AG04450 (cell line): ENCODE results near the gene CEP128. TPM values are rescaled to one million over a fixed set of nuclear protein-coding genes. Genes with fewer than 3 reads are reported as not detected.
A peak's percentile ranks its signal among the peaks of the same experiment; 100 is the strongest.

Source experiments
- CTCF ChIA-PET: fragments of 300-600, 350-600 bp; formaldehyde crosslinking; extraction: SDS; loops from one replicate; lab custom pipeline; 2022; ENCODE audit warnings: antibody characterized with exemption, inconsistent platforms; lab: Charles Lee
- POLR2A ChIA-PET: fragments of 350-600 bp; formaldehyde crosslinking; extraction: SDS; loops from one replicate; lab custom pipeline; 2021; ENCODE audit warnings: antibody characterized with exemption, inconsistent platforms; lab: Yijun Ruan, JAX
- DNase-seq: peaks from one replicate; pipeline ENCODE4 v3.0.0-alpha.2; 2011; ENCODE audit warnings: low read depth, low spot score
- H3K27ac ChIP-seq: one replicate; pipeline ENCODE4 v1.5.1; 2012; ENCODE audit warnings: low read depth, low read length, control low read depth
- H3K27me3 ChIP-seq: one replicate; pipeline ENCODE4 v1.6.0; 2012; ENCODE audit warnings: low read length; ENCODE audit not compliant: control insufficient read depth, insufficient read depth
- H3K4me3 ChIP-seq: 2 replicates; pipeline ENCODE4 v1.5.1; 2011; ENCODE audit warnings: mild to moderate bottlenecking, low read depth, low read length, control low read depth
- H3K9me3 ChIP-seq: 2 replicates; pipeline ENCODE4 v1.5.1; 2012; ENCODE audit warnings: low read length; ENCODE audit not compliant: control insufficient read depth, insufficient read depth
- polyA plus RNA-seq: library from polyadenylated mRNA; depleted of rRNA; stranded (reverse); fragments of >200 nt; gene quantifications from 2 replicates; pipeline ENCODE4 v1.2.3, GENCODE V29; 2011
- TF ChIP-seq, protein P1 (sequence below): IDR thresholded peaks from 2 replicates; pipeline ENCODE4 v1.5.1; 2011; ENCODE audit warnings: low read depth, low read length, control low read depth, inconsistent platforms

CEP128 gene
- polyA plus RNA-seq, 1 experiment, result 1.8 TPM

DNA sequence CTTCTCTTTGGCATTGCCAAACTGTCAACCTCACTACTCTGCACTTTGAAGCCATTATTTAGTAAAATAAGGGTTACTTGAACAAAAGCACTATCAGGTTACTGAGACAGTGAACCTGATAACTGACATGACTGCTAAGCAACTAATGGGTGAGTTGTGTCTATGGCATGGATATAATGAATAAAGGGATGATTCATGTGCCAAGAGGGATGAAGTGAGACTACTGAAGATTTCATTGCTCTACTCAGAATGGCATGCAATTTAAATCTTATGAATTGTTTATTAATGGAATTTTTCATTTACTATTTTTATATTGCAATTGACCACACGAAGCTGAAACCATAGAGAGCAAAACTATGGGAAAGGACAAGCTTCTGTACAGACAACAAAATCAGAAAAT lies 74.4 kb downstream of the CEP128 start:
- CTCF ChIA-PET, result no interaction called here
- H3K9me3 ChIP-seq, result peaks cover 7% of the 10 kb centered on the region

DNA sequence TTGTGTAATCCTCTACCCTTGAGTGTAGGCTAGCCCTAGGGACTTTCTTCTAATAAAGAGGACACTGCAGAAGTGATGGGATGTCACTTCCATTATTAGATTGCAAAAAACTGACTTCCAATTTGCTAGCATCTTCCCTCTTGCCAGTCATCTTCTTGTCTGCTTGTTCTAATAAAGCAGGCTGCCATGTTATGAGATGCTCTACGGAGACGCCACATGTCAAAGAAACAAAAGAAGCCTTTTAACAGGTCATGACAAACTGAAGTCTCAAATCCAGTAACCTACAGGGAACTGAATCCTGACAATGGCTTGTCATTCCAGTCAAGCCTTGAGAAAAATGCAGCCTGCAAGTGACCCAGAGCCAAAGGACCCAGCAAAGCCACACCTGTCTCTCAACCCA lies 76.0 kb downstream of the CEP128 start:
- DNase-seq, result no peak
- TF ChIP-seq, protein P1, sequence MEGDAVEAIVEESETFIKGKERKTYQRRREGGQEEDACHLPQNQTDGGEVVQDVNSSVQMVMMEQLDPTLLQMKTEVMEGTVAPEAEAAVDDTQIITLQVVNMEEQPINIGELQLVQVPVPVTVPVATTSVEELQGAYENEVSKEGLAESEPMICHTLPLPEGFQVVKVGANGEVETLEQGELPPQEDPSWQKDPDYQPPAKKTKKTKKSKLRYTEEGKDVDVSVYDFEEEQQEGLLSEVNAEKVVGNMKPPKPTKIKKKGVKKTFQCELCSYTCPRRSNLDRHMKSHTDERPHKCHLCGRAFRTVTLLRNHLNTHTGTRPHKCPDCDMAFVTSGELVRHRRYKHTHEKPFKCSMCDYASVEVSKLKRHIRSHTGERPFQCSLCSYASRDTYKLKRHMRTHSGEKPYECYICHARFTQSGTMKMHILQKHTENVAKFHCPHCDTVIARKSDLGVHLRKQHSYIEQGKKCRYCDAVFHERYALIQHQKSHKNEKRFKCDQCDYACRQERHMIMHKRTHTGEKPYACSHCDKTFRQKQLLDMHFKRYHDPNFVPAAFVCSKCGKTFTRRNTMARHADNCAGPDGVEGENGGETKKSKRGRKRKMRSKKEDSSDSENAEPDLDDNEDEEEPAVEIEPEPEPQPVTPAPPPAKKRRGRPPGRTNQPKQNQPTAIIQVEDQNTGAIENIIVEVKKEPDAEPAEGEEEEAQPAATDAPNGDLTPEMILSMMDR, result no peak
- Histone ChIP-seq H3K27me3 (no peaks in the 10 kb centered on the region), H3K9me3 (peaks cover 7% of the 10 kb centered on the region), H3K27ac (no peak overlapping the region), H3K4me3 (no peak overlapping the region)
- CTCF ChIA-PET, result no interaction called here
- POLR2A ChIA-PET, result no interaction called here

More for the DNA sequence above, 74.4 kb downstream of the CEP128 start:
- H3K27ac ChIP-seq, result no peak overlapping the region
- no peak for DNase-seq
- POLR2A ChIA-PET, result no interaction called here
- H3K27me3 ChIP-seq, result no peaks in the 10 kb centered on the region
- H3K4me3 ChIP-seq, result no peak overlapping the region
- TF ChIP-seq, protein P1, result no peak

DNA sequence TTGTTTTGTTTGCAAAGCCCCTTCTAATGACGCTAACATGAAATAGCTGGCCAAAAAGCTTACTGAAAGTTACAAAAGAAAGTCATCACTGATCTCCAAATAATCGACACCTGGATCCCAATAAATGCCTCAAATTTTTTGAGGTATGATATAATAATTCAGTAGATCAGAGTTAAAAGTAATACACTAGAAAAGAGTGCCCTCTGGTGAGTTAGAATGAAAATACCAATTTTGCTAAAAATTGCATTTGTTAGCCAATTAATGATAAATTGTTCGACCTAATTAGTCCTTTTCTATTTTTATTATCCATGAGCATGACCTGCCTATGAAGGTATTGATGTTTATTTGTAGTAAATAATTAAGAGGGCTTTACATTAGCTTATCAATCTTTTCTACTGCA lies 78.6 kb downstream of the CEP128 start:
- ChIA-PET POLR2A (no interaction called here), CTCF (interaction anchor here (0.6 to 3.5 kb wide), 21 partner anchors 8 to 1933 kb away, joined by 3 to 64 read pairs (median 4); no protein-coding TSS in a partner anchor)
- TF ChIP-seq, protein P1, result peak; percentile 46
- Histone ChIP-seq H3K4me3 (no peak overlapping the region), H3K9me3 (peaks cover 7% of the 10 kb centered on the region), H3K27me3 (no peaks in the 10 kb centered on the region), H3K27ac (no peak overlapping the region)
- DNase-seq, result no peak

DNA sequence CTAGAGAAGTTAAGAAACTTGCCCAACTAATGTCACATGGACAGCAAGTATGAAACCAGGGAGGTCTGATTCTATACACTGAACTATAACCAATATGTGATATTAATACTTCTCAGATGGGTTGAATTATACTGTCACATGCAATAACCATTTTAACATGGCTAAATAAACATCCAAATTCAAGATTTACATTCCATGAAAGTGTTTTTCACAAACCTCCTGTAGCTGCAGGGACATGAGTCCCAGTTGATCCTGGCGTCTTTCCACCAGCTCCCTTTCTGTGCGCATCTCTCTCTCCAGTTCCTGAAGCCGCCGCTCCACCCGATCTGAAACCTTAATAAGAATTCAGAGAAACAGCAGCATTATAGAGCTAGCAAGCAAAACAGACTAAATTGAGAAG lies 79.0 kb downstream of the CEP128 start:
- TF ChIP-seq, protein P1, result no peak
- POLR2A ChIA-PET, result no interaction called here
- no peak for DNase-seq
- Histone ChIP-seq H3K4me3 (no peak overlapping the region), H3K27ac (no peak overlapping the region), H3K27me3 (no peaks in the 10 kb centered on the region), H3K9me3 (peaks cover 7% of the 10 kb centered on the region)
- CTCF ChIA-PET, result interaction anchor here (0.5 to 3.5 kb wide), 23 partner anchors 8 to 1933 kb away, joined by 3 to 64 read pairs (median 4); no protein-coding TSS in a partner anchor

DNA sequence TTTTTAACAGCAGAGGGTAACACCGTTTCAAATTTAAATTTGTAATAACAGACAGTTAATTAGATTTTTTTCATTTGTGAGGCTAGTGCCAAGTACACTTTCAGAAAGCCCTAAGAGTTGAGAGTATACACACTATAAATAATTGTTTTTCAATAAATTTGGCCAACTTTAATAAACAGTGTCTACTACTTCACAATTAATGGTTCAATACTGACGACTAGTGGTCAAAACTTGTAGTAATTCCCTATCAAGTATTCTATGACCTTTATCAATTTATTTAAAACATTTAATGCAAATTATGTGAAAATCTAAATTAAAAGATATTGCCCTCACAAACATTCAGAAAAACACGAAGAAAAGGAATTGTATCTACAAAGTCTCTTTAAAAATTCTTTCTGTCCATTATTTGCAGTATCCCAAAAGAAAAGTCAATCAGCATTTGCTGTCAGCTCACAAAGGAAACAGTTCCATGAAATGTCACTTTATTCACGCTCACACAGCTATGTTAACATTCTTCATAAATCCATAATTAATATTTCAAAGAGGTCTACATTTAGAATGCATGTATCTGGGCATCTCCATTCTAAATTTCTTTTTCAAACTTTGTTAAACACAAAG lies 91.2 kb downstream of the CEP128 start:
- Histone ChIP-seq H3K9me3 (no peaks in the 10 kb centered on the region), H3K4me3 (no peak overlapping the region), H3K27ac (no peak overlapping the region), H3K27me3 (no peaks in the 10 kb centered on the region)
- peak; percentile 20 for DNase-seq
- TF ChIP-seq, protein P1, result peak; percentile 55
- POLR2A ChIA-PET, result no interaction called here
- CTCF ChIA-PET, result interaction anchor here (0.5 to 4.3 kb wide), 12 partner anchors 10 to 1890 kb away, joined by 3 to 67 read pairs (median 3); no protein-coding TSS in a partner anchor
